Fibroblast of skin of back (primary cell): ENCODE measurements around the gene IQGAP2.
"Not testable (repeated sequence)": the region's sequence is repeated elsewhere in the genome, so short reads cannot be mapped to it uniquely, and the experiment has no call there.

Source experiments
- DNase-seq: peaks from one replicate; pipeline ENCODE4 v3.0.0-alpha.2; 2013

The IQGAP2 gene

GRCh38 chr5:76537073-76537543 is 134.0 kb downstream of the IQGAP2 start:
- DNase-seq = peak; percentile 23

- no peak for DNase-seq
These were observed 139.2 kb downstream of the IQGAP2 start for GRCh38 chr5:76542241-76542640.

GRCh38 chr5:76542887-76543690 is 140.0 kb downstream of the IQGAP2 start:
- no peak for DNase-seq

GRCh38 chr5:76544268-76544926 is 141.3 kb downstream of the IQGAP2 start:
- DNase-seq = peak; percentile 23

- no peak for DNase-seq
These were observed 142.1 kb downstream of the IQGAP2 start for GRCh38 chr5:76545184-76545583.

DNA sequence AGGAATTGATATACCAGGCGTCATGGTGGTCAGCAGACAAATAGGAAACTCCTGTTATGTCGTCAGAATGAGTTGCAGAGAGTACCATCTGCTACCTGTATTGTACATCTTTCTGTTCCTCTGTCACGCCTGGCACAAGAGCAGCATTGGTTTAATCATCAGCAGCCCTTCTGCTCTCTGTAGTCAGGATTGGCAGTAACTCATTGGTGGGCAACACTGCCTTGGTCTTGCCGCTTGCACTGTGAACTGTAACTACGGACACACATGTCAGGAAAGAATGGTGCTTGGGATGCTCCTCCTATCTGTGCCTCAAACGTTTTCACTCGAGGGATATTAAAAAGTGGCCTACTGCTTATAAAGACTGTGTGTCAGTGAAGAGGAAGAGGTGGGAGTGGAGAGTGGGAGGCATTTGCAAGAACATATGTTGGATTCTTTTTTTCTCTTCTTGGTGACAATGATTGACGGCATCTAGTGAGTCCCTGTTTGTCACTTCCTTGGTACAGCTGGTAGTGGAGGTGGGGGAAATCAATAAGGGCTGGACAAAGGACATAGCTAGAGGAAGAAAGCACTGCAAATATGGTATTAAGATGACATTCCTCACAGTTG is 143.5 kb downstream of the IQGAP2 start:
- no peak for DNase-seq

GRCh38 chr5:76547242-76547890 is 144.3 kb downstream of the IQGAP2 start:
- no peak for DNase-seq

- DNase-seq = no peak
These were observed 144.9 kb downstream of the IQGAP2 start for GRCh38 chr5:76547891-76548524.

- no peak for DNase-seq
These were observed 145.6 kb downstream of the IQGAP2 start for GRCh38 chr5:76548525-76549229.

GRCh38 chr5:76550881-76551280 is 147.8 kb downstream of the IQGAP2 start:
- not testable (repeated sequence) for DNase-seq

DNA sequence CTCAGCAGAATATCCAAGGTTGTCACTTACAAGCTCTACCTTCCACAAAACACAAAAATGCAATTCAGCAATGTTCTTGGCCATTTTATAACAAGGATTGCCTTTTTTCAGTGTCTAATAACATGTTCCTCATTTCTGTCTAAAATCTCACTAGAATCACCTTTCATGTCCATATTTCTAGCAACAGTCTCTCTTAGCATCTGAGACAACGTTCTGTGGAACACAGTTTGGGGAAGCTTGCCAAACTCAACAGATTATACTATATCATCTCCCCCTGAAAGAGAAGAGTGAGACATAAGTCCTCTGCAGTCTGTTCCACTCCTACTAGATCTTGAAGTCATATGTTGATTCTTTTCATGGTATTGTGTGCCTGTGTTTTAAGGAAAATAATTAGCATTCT is 149.5 kb downstream of the IQGAP2 start:
- no peak for DNase-seq

GRCh38 chr5:76553251-76553650 is 150.2 kb downstream of the IQGAP2 start:
- DNase-seq = no peak

DNA sequence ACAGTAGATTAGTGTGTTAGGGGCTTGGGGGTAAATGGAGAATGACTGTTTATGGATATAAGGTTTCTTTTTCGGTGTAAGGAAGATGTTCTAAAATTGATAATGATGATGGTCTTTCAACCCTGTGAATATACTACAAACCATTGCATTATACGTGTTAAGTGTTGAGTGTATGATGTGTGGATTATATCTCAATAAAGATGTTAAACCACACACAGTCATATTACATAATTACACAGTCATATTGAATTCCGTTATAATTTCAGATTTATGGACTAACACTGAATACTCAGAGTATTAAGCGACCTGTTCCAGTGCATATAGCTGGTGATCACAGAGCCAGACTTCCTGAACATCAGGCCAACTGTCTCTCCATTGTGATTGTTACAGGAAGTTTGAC is 152.0 kb downstream of the IQGAP2 start:
- no peak for DNase-seq

- no peak for DNase-seq
These were observed 152.6 kb downstream of the IQGAP2 start for GRCh38 chr5:76555717-76556116.

- no peak for DNase-seq
These were observed 153.6 kb downstream of the IQGAP2 start for GRCh38 chr5:76556511-76557221.

DNA sequence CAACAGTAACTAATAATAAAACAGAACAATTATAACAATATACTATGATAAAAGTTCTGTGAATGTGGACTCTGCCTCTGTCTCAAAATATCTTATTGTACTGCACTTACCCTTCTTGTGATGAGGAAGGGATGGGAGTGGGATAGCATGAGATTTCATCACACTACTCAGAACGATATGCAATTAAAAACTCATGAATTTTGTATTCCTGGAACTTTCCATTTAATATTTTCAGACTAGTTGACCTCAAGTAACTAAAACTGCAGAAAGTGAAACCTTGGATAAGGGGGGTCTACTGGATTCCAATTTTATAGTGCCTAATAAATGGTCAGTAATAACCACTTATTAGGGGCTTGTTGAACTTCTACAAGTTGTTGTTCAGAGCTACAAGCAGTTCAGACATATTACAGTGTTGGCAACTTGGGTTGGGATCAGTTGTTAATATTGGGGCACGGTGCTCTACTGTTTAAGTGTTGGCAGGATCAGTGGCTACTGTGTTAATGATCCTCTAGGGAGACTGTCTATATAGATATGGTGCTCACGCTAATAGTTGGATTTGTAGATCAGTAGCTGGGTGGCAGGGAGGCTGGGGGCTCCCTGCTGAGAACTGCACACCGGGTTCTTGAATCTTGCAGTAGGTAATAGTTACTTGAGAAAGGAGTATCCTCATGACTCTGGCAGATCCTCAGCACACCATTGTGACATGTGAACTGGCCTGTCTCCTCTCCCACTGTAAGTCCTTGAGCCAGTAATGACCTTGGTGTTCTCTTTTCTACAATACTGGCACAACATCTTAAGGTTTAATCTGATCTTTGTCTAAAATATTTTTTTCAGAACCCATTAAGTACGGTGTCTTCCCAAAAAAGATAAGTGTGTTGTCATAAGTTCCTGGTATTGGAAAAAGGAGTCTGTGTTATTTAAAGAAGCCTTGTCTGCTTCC is 158.1 kb downstream of the IQGAP2 start:
- no peak for DNase-seq

GRCh38 chr5:76561959-76562358 is 158.9 kb downstream of the IQGAP2 start:
- DNase-seq = no peak

DNA sequence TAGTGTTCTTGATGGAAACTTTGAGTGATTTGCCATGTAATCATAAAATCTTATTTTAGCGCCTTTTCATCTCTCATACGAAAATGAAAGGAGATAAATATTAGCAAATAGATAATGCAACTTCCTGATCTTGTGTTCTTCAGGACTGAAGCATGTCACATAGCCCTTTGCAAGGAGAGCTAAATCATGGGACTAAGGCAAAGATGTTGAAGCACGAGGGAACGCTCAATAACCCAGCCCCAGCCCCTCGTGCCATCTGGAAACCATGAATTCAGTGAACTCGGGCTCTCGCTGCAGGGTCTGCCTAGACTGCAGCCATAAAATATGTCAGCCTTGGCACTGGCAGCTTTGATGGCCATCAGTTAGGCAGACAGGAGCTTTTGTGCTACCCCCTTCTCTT is 161.9 kb downstream of the IQGAP2 start:
- DNase-seq = no peak

DNA sequence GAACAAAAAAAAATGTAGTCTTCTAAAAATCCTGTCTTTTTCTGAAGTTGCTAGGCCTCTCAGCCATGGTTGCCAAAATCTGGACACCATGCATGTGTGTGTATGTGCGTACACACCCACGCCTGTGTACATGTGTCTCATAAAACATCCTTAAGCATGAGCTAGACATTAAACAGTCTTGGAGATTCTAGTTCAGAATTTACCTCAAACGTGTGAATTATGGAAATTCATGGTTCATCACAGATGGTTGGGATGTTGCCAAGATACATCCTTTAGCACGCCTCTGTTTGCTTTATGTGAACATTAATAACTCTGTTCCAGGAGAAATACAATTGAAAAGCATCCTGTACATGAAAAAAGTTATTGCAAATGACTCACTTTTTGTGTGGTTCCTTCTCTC is 167.1 kb downstream of the IQGAP2 start:
- DNase-seq = no peak

DNA sequence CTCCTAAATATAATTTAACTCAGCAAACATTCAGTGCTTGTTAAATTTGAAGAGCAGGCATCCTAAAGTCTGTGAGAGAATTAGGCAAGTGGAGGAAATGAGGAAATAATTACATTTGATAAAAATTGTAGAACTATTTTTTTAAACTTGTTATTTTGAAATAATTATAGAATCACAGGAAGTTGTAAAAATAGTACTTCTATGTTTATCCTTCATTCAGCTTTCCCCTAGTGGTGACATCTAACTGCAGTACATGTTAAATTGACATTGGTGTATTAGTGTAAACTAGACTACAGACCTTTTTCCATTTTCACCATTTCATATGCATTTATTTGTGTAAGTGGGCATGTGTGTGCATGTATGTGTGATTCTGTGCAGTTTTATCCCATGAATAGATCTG is 168.5 kb downstream of the IQGAP2 start:
- no peak for DNase-seq
